ENCODE data around the gene PPP1R8. TPM values are rescaled to one million over a fixed set of nuclear protein-coding genes. Genes with fewer than 3 reads are reported as not detected.
A peak's percentile ranks its signal among the peaks of the same experiment; 100 is the strongest.

The PPP1R8 gene
- total and polyA plus RNA-seq, 9 of the 15 experiments (the other 6 are each of a cell fraction or from before 2014, with no cell fraction given), result 16.2 to 107 (median 75.3) TPM

- TF ChIP-seq UBTF (IDR thresholded peaks at IDR 0.05; ENCODE audit: borderline replicate concordance in 1 of 2, low read depth in 2 of 2, low read length in 2 of 2), result no peak
- TF ChIP-seq ZNF175 (CRISPR knock-in tag; IDR thresholded peaks at IDR 0.05; ENCODE audit: low read depth), result 0 out of 2 replicates have a peak, but pooled peaks have one; percentile 21
- TF ChIP-seq, protein P1, sequence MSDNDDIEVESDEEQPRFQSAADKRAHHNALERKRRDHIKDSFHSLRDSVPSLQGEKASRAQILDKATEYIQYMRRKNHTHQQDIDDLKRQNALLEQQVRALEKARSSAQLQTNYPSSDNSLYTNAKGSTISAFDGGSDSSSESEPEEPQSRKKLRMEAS (CRISPR knock-in tag; IDR thresholded peaks at IDR 0.05), result no peak
- TF ChIP-seq, protein P2, sequence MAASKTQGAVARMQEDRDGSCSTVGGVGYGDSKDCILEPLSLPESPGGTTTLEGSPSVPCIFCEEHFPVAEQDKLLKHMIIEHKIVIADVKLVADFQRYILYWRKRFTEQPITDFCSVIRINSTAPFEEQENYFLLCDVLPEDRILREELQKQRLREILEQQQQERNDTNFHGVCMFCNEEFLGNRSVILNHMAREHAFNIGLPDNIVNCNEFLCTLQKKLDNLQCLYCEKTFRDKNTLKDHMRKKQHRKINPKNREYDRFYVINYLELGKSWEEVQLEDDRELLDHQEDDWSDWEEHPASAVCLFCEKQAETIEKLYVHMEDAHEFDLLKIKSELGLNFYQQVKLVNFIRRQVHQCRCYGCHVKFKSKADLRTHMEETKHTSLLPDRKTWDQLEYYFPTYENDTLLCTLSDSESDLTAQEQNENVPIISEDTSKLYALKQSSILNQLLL (CRISPR knock-in tag; IDR thresholded peaks at IDR 0.05; ENCODE audit: borderline replicate concordance), result no peak
- TF ChIP-seq GATAD2B (IDR thresholded peaks at IDR 0.05; ENCODE audit: borderline replicate concordance), result no peak
- TF ChIP-seq ZNF197 (CRISPR knock-in tag; IDR thresholded peaks at IDR 0.05; ENCODE audit: low read depth), result no peak
- no peak for TF ChIP-seq RBFOX2 (IDR thresholded peaks at IDR 0.05; ENCODE audit: low read depth, low read length)
- TF ChIP-seq, protein P3, sequence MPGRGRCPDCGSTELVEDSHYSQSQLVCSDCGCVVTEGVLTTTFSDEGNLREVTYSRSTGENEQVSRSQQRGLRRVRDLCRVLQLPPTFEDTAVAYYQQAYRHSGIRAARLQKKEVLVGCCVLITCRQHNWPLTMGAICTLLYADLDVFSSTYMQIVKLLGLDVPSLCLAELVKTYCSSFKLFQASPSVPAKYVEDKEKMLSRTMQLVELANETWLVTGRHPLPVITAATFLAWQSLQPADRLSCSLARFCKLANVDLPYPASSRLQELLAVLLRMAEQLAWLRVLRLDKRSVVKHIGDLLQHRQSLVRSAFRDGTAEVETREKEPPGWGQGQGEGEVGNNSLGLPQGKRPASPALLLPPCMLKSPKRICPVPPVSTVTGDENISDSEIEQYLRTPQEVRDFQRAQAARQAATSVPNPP (IDR thresholded peaks at IDR 0.05; ENCODE audit: borderline replicate concordance, insufficient read depth, insufficient read length), result no peak
- TF ChIP-seq RBM22 (IDR thresholded peaks at IDR 0.05; ENCODE audit: low read depth, low read length, poor library complexity, severe bottlenecking), result no peak
- no peak for TF ChIP-seq NEUROD1 (IDR thresholded peaks at IDR 0.05; ENCODE audit: borderline replicate concordance, low read depth, low read length, partially characterized antibody)
- 0 out of 6 replicates have a peak, but pooled peaks of 1 of the 3 experiments have one; percentile 47 for TF ChIP-seq ZBTB11 (CRISPR knock-in tag; IDR thresholded peaks at IDR 0.05)
- TF ChIP-seq CEBPG (CRISPR knock-in tag; IDR thresholded peaks at IDR 0.05), result no peak
- peak in 1 of 2 experiments; percentile 69; a peak in 2 of 4 replicates for TF ChIP-seq CEBPG (tag; conservative IDR thresholded peaks at IDR 0.05 in 1 of 2, IDR thresholded peaks at IDR 0.05 in 1 of 2)
- TF ChIP-seq NCOA2 (IDR thresholded peaks at IDR 0.05; ENCODE audit: partially characterized antibody in 2 of 2), result no peak
- TF ChIP-seq KDM2B (CRISPR knock-in tag; IDR thresholded peaks at IDR 0.05), result no peak
These were observed 32.3 kb downstream of the PPP1R8 start (continued) for GRCh38 chr1:27862671-27863537.

Measured in K562 (cell line).